CD14-positive monocyte (primary cell): Measurements from ENCODE around the gene R3HDM2. TPM values are rescaled to one million over a fixed set of nuclear protein-coding genes. Genes with fewer than 3 reads are reported as not detected.

Source experiments
- DNase-seq, 3 donors: peaks; one replicate each; pipeline ENCODE4 v3.0.0-alpha.2; 2011 to 2022
- H2AFZ ChIP-seq: 2 replicates; pipeline ENCODE4 v1.6.0; 2012; ENCODE audit warnings: mild to moderate bottlenecking, low read depth, low read length, inconsistent platforms; ENCODE audit not compliant: insufficient read depth, poor library complexity, severe bottlenecking
- H3K27ac ChIP-seq, 2 donors: 1 replicate in 1 of 2; 2 replicates in 1 of 2; pipeline ENCODE4 v1.5.1; 2012 to 2013; ENCODE audit warnings: low read length in 2 of 2, control low read depth in 1 of 2, inconsistent platforms in 1 of 2, low read depth in 1 of 2, mild to moderate bottlenecking in 1 of 2
- H3K27me3 ChIP-seq, 2 donors: one replicate each; pipeline versions ENCODE4 v1.6.0 to v1.6.1; 2011 to 2013; ENCODE audit warnings: low read length in 2 of 2; ENCODE audit not compliant: control insufficient read depth in 2 of 2, insufficient read depth in 2 of 2
- H3K36me3 ChIP-seq, 2 donors: replicated peaks in 1 of 2; 1 replicate in 1 of 2; 2 replicates in 1 of 2; pipeline versions ENCODE4 v1.5.1 to v1.6.1; 2012 to 2013; ENCODE audit warnings: low read length in 2 of 2, control low read depth in 1 of 2, inconsistent platforms in 1 of 2, mild to moderate bottlenecking in 1 of 2; ENCODE audit not compliant: insufficient read depth in 2 of 2, control insufficient read depth in 1 of 2
- H3K4me1 ChIP-seq, 2 donors: 1 replicate in 1 of 2; 2 replicates in 1 of 2; pipeline versions ENCODE4 v1.5.1 to v1.6.1; 2012 to 2013; ENCODE audit warnings: low read length in 2 of 2, control low read depth in 1 of 2, inconsistent platforms in 1 of 2, mild to moderate bottlenecking in 1 of 2, moderate library complexity in 1 of 2; ENCODE audit not compliant: insufficient read depth in 2 of 2, control insufficient read depth in 1 of 2
- H3K4me2 ChIP-seq: replicated peaks from 2 replicates; pipeline ENCODE3; 2012; ENCODE audit warnings: low read length, moderate library complexity, mild to moderate bottlenecking; ENCODE audit not compliant: poor library complexity, severe bottlenecking; ENCODE audit errors: extremely low read depth
- H3K4me3 ChIP-seq, 3 experiments: fragments of 200-600 bp in 1 of 3; sonication (generic) in 1 of 3; replicated peaks in 1 of 3; 1 replicate in 2 of 3; 2 replicates in 1 of 3; pipeline ENCODE4 v1.5.1; 2011 to 2013; ENCODE audit warnings: low read length in 3 of 3, mild to moderate bottlenecking in 3 of 3, control low read depth in 2 of 3, low read depth in 2 of 3, inconsistent platforms in 1 of 3, moderate library complexity in 1 of 3
- H3K79me2 ChIP-seq: 2 replicates; pipeline ENCODE4 v1.6.0; 2012; ENCODE audit warnings: mild to moderate bottlenecking, control low read depth, inconsistent platforms, low read length, moderate library complexity; ENCODE audit not compliant: insufficient read depth
- H3K9ac ChIP-seq: 2 replicates; pipeline ENCODE4 v1.6.0; 2017; ENCODE audit warnings: low read length, mild to moderate bottlenecking; ENCODE audit not compliant: insufficient read depth, poor library complexity, severe bottlenecking
- H3K9me3 ChIP-seq, 2 donors: replicated peaks in 1 of 2; 1 replicate in 1 of 2; 2 replicates in 1 of 2; pipeline versions ENCODE4 v1.5.1 to v1.6.1; 2012 to 2013; ENCODE audit warnings: low read length in 2 of 2, control low read depth in 1 of 2; ENCODE audit not compliant: control insufficient read depth in 1 of 2, insufficient read depth in 1 of 2
- H4K20me1 ChIP-seq: 2 replicates; pipeline ENCODE4 v1.6.0; 2012; ENCODE audit warnings: mild to moderate bottlenecking, low read length, control low read depth, moderate library complexity; ENCODE audit not compliant: insufficient read depth
- H3K27ac Mint-ChIP-seq, 7 donors: one replicate each; pipeline ENCODE4 v1.8.0; 2020; ENCODE audit warnings: mild to moderate bottlenecking in 7 of 7, mixed read lengths in 7 of 7, moderate library complexity in 6 of 7, inconsistent platforms in 2 of 7
- H3K27me3 Mint-ChIP-seq, 3 donors: one replicate each; pipeline ENCODE4 v1.8.0; 2021 to 2022; ENCODE audit warnings: low read depth in 3 of 3, mild to moderate bottlenecking in 3 of 3, mixed read lengths in 3 of 3, moderate library complexity in 3 of 3, inconsistent platforms in 1 of 3
- H3K36me3 Mint-ChIP-seq, 2 donors: one replicate each; pipeline ENCODE4 v1.8.0; 2020; ENCODE audit warnings: mixed read lengths in 2 of 2, inconsistent platforms in 1 of 2, mild to moderate bottlenecking in 1 of 2
- H3K4me1 Mint-ChIP-seq: one replicate; pipeline ENCODE4 v1.8.0; 2020; ENCODE audit warnings: mild to moderate bottlenecking, mixed read lengths
- H3K4me3 Mint-ChIP-seq, 2 donors: one replicate each; pipeline ENCODE4 v1.8.0; 2020; ENCODE audit warnings: mild to moderate bottlenecking in 2 of 2, mixed read lengths in 2 of 2, moderate library complexity in 1 of 2
- H3K9me3 Mint-ChIP-seq, 7 donors: one replicate each; pipeline ENCODE4 v1.8.0; 2020 to 2022; ENCODE audit warnings: mixed read lengths in 7 of 7, mild to moderate bottlenecking in 6 of 7, moderate library complexity in 6 of 7, inconsistent platforms in 2 of 7
- WGBS: methylation state at CpG from one replicate; pipeline ENCODE4 v1.1.5; 2013; ENCODE audit warnings: missing lambda C conversion rate; ENCODE audit not compliant: insufficient coverage; 5-methylcytosine and 5-hydroxymethylcytosine counted together
- intact Hi-C, 2 donors: fragments of 100-400 bp; cut with micrococcal nuclease; formaldehyde crosslinking; loops; one replicate each; pipeline versions ENCODE4 v1.15.0 to v1.15.1; 2023
- polyA plus RNA-seq, 3 donors: library from polyadenylated mRNA; depleted of rRNA in 1 of 3; unstranded in 2 of 3; stranded (reverse) in 1 of 3; fragments of 300-500 nt in 2 of 3; fragments of >200 nt in 1 of 3; fragmentation: Illumina TruSeq in 2 of 3; gene quantifications; 1 replicate in 2 of 3; 2 replicates in 1 of 3; pipeline ENCODE4 v1.2.3, GENCODE V29; 2012 to 2021
- TF ChIP-seq, protein P1 (sequence below): fragments of 200-600 bp; IDR thresholded peaks from one replicate; pipeline ENCODE4 v1.8.0; 2022; ENCODE audit warnings: antibody characterized with exemption, mild to moderate bottlenecking

Gene R3HDM2
- polyA plus RNA-seq, 3 donors: 4.2 to 69.4 (median 7.3) TPM

DNA sequence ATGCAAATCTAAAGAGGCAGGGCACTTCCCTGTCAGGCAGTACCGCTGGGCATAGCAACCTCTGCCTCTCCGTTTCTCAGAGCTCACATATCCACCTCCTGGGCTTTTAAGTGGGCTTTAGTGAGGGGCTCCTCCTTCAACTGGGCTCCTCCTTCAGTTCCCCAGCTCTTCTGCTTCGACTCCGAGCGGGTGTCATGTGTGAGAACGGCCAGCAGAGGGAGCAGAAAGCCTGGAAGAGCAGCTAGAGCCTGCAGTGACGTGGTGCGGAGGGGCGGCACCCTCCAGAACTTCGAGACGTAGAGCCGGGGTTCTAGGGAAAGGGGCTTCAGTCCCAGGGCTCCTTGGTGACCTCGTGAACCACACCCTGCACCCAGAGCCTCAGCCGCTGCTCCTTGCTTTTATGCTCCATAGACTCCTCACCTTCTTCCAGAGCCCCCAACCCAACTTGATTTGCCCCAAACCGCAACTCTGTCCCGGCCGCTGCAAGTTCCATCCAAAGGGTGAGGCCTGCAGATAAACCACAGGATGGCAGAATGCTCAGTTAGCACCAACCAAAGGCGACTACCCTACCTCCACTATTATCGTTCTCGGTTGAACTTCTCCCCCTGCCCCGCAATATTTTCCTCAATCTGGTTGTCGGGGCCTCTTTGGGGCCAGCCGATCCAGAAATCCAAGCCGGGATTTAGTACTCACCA lies 28.4 kb upstream of the R3HDM2 start:
- intact Hi-C loops: loop anchor here (2.0 to 10.0 kb wide), 3 partner anchors 154 to 528 kb away; partner anchors contain the start of gene B4GALNT1 (in 1 of the 2)
- H3K4me1 ChIP-seq: peaks cover 42 to 59% of the 10 kb centered on the region in 2 donors
- H3K4me3 ChIP-seq: peak overlapping the region; percentile 67 to 94 (median 84)
- H3K36me3 Mint-ChIP-seq: peaks cover 2 to 3% of the 10 kb centered on the region in 2 donors
- peak; percentile 85 to 89 (median 89) for DNase-seq
- H3K9me3 Mint-ChIP-seq: peaks cover 0 to 6% (median 1%) of the 10 kb centered on the region in 7 donors
- peak overlapping the region; percentile 86 for H2AFZ ChIP-seq
- peak overlapping the region; percentile 95 for H3K4me3 Mint-ChIP-seq
- no peaks in the 10 kb centered on the region for H3K36me3 ChIP-seq
- peaks cover 0 to 4% of the 10 kb centered on the region in 2 donors for H3K9me3 ChIP-seq
- H3K27me3 ChIP-seq: peaks cover 15 to 20% of the 10 kb centered on the region in 2 donors
- WGBS: 1% methylated on average over 18 of the region's 24 CpGs
- no peaks in the 10 kb centered on the region for H3K79me2 ChIP-seq
- peak overlapping the region; percentile 89 for H3K4me2 ChIP-seq
- TF ChIP-seq, protein P1, sequence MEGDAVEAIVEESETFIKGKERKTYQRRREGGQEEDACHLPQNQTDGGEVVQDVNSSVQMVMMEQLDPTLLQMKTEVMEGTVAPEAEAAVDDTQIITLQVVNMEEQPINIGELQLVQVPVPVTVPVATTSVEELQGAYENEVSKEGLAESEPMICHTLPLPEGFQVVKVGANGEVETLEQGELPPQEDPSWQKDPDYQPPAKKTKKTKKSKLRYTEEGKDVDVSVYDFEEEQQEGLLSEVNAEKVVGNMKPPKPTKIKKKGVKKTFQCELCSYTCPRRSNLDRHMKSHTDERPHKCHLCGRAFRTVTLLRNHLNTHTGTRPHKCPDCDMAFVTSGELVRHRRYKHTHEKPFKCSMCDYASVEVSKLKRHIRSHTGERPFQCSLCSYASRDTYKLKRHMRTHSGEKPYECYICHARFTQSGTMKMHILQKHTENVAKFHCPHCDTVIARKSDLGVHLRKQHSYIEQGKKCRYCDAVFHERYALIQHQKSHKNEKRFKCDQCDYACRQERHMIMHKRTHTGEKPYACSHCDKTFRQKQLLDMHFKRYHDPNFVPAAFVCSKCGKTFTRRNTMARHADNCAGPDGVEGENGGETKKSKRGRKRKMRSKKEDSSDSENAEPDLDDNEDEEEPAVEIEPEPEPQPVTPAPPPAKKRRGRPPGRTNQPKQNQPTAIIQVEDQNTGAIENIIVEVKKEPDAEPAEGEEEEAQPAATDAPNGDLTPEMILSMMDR: peak; percentile 98
- peak overlapping the region; percentile 96 to 99 (median 97) for H3K27ac Mint-ChIP-seq
- H4K20me1 ChIP-seq: no peaks in the 10 kb centered on the region
- peaks cover 40 to 52% (median 49%) of the 10 kb centered on the region in 3 donors for H3K27me3 Mint-ChIP-seq
- H3K9ac ChIP-seq: peak overlapping the region; percentile 74
- peaks cover 61% of the 10 kb centered on the region for H3K4me1 Mint-ChIP-seq
- peak overlapping the region; percentile 88 to 94 for H3K27ac ChIP-seq

DNA sequence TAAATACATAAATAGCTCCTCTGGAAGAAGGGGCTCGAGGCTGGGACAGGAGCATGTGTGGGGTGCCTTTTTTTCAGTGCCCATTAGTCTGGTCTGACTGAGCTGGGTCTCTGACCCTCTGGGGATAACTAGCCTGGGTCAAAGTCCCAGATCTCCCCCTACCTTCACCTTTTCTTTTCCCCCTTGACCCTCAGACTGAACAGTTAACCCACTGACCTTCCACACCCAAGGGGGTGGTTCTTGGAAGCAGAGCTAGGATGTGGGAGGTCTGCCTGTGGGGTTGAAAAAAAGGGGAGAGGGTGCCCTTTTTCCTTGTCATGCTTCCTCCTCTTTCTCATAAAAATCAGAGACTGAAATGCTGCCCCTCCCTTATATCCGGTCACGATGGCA lies 27.8 kb upstream of the R3HDM2 start:
- Mint-ChIP-seq H3K4me1 (peaks cover 56% of the 10 kb centered on the region), H3K4me3 (peak overlapping the region; percentile 95), H3K27me3 (peaks cover 35 to 48% (median 45%) of the 10 kb centered on the region in 3 donors), H3K9me3 (peaks cover 0 to 6% (median 1%) of the 10 kb centered on the region in 7 donors), H3K36me3 (peaks cover 2 to 3% of the 10 kb centered on the region in 2 donors), H3K27ac (peak overlapping the region; percentile 96 to 99 (median 97))
- H3K27ac ChIP-seq: peak overlapping the region; percentile 88 to 94
- WGBS: 0% methylated on average over 2 of the region's 3 CpGs
- H4K20me1 ChIP-seq: no peaks in the 10 kb centered on the region
- H3K4me1 ChIP-seq: peaks cover 42 to 59% of the 10 kb centered on the region in 2 donors
- peak overlapping the region; percentile 86 for H2AFZ ChIP-seq
- no peaks in the 10 kb centered on the region for H3K36me3 ChIP-seq
- no peak for DNase-seq
- peaks cover 0 to 4% of the 10 kb centered on the region in 2 donors for H3K9me3 ChIP-seq
- intact Hi-C loops: loop anchor here (2.0 to 10.0 kb wide), 3 partner anchors 154 to 528 kb away; partner anchors contain the start of gene B4GALNT1 (in 1 of the 2)
- TF ChIP-seq, protein P1: no peak
- no peaks in the 10 kb centered on the region for H3K79me2 ChIP-seq
- H3K27me3 ChIP-seq: peaks cover 15 to 20% of the 10 kb centered on the region in 2 donors
- H3K9ac ChIP-seq: peak overlapping the region; percentile 74
- H3K4me2 ChIP-seq: peak overlapping the region; percentile 89
- peak overlapping the region; percentile 67 to 94 (median 84) for H3K4me3 ChIP-seq
